Fibroblast of lung (primary cell): ENCODE results near the gene MCCD1. TPM values are rescaled to one million over a fixed set of nuclear protein-coding genes. Genes with fewer than 3 reads are reported as not detected.

Experiments
- DNase-seq, 2 donors: peaks; one replicate each; pipeline versions ENCODE4 v3.0.0 to v3.0.0-alpha.2; 2010; ENCODE audit warnings: low read depth in 2 of 2
- H2AFZ ChIP-seq: 2 replicates; pipeline ENCODE4 v1.5.1; 2012; ENCODE audit warnings: low read length, control low read depth, inconsistent platforms
- H3K27ac ChIP-seq: 2 replicates; pipeline ENCODE4 v1.5.1; 2011; ENCODE audit warnings: low read length, control low read depth; ENCODE audit not compliant: insufficient read depth
- H3K27me3 ChIP-seq: 2 replicates; pipeline ENCODE4 v1.5.1; 2011; ENCODE audit warnings: mild to moderate bottlenecking, low read length; ENCODE audit not compliant: control insufficient read depth, insufficient read depth
- H3K36me3 ChIP-seq: 2 replicates; pipeline ENCODE4 v1.5.1; 2011; ENCODE audit warnings: low read length; ENCODE audit not compliant: control insufficient read depth, insufficient read depth
- H3K4me1 ChIP-seq: 2 replicates; pipeline ENCODE4 v1.5.1; 2011; ENCODE audit warnings: low read length; ENCODE audit not compliant: control insufficient read depth, insufficient read depth; ENCODE audit errors: extremely low read depth
- H3K4me2 ChIP-seq: 2 replicates; pipeline ENCODE4 v1.5.1; 2011; ENCODE audit warnings: low read length, control low read depth; ENCODE audit not compliant: insufficient read depth; ENCODE audit errors: extremely low read depth
- H3K4me3 ChIP-seq, 4 experiments: fragments of 200-600 bp in 1 of 4; sonication (generic) in 1 of 4; replicated peaks in 1 of 4; 2 replicates each; pipeline ENCODE4 v1.5.1; 2011 to 2016; ENCODE audit warnings: low read length in 4 of 4, low read depth in 3 of 4, mild to moderate bottlenecking in 3 of 4, control low read depth in 2 of 4, inconsistent platforms in 1 of 4, mixed read lengths in 1 of 4; ENCODE audit not compliant: insufficient read depth in 1 of 4; ENCODE audit errors: control extremely low read depth in 1 of 4
- H3K79me2 ChIP-seq: 2 replicates; pipeline ENCODE4 v1.5.1; 2012; ENCODE audit warnings: mild to moderate bottlenecking, low read length, inconsistent platforms; ENCODE audit not compliant: control insufficient read depth, insufficient read depth
- H3K9ac ChIP-seq: 2 replicates; pipeline ENCODE4 v1.5.1; 2011; ENCODE audit warnings: mild to moderate bottlenecking, low read length, control low read depth; ENCODE audit not compliant: insufficient read depth
- H3K9me3 ChIP-seq: 2 replicates; pipeline ENCODE4 v1.5.1; 2012; ENCODE audit warnings: low read depth, low read length; ENCODE audit not compliant: control insufficient read depth, insufficient read depth
- H4K20me1 ChIP-seq: 2 replicates; pipeline ENCODE4 v1.5.1; 2011; ENCODE audit warnings: low read length; ENCODE audit not compliant: control insufficient read depth, insufficient read depth; ENCODE audit errors: extremely low read depth
- EZH2 ChIP-seq: IDR thresholded peaks from 2 replicates; pipeline ENCODE4 v1.5.1; 2012; ENCODE audit warnings: low read length, control low read depth, mild to moderate bottlenecking; ENCODE audit errors: missing control alignments
- polyA plus RNA-seq, 2 donors: library from polyadenylated mRNA; depleted of rRNA in 1 of 2; stranded (reverse) in 1 of 2; unstranded in 1 of 2; fragments of >200 nt; gene quantifications; 2 replicates each; pipeline ENCODE4 v1.2.1, GENCODE V29; 2011 to 2012; ENCODE audit warnings: missing spikeins in 1 of 2
- total RNA-seq: library from RNA; depleted of rRNA; stranded (reverse); fragments of >200 nt; gene quantifications from 2 replicates; pipeline ENCODE4 v1.2.1, GENCODE V29; 2014
- TF ChIP-seq, protein P1 (sequence below), 2 donors: IDR thresholded peaks in 1 of 2; conservative IDR thresholded peaks in 1 of 2; 1 replicate in 1 of 2; 2 replicates in 1 of 2; pipeline ENCODE4 v1.5.1; 2011 to 2012; ENCODE audit warnings: low read length in 2 of 2, control low read depth in 1 of 2, inconsistent platforms in 1 of 2, low read depth in 1 of 2, mild to moderate bottlenecking in 1 of 2

Gene MCCD1
- total and polyA plus RNA-seq, 2 donors (not counting 1 experiment from before 2014, with no cell fraction given) = not detected

DNA sequence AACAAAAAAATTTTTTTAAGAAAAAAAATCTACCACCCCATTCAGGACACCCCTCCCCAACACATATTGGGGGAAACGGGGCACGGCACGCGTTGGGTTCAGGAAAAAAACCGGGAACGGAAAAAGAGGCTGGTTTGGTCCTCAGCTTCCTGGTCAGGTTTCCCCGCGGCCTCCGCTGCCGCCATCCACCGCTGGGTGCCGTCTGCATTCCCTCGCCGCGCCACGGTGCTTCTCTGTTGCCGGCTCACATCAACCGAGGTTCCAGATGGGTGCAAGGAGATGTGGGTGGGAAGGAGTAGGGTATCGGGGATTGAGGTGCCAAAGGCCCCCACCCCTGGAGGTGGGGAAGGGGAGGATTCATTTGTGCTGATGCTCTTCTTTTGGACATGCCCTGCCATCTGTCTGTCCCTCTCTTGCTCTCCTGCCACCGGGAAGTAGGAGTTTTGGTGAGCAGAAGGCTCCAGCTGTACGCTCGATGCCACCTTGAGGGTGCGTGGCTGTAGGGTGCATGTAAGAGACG lies 5.8 kb downstream of the MCCD1 start:
- Histone ChIP-seq H3K79me2 (peaks cover 46% of the 10 kb centered on the region), H3K9me3 (no peaks in the 10 kb centered on the region), H2AFZ (no peak overlapping the region), H3K36me3 (peaks cover 48% of the 10 kb centered on the region), H3K27ac (no peak overlapping the region), H3K4me1 (peaks cover 6% of the 10 kb centered on the region), H3K27me3 (no peaks in the 10 kb centered on the region), H4K20me1 (peaks cover 1% of the 10 kb centered on the region), H3K4me2 (no peak overlapping the region), H3K9ac (no peak overlapping the region), H3K4me3 (no peak overlapping the region)
- DNase-seq = no peak
- TF ChIP-seq EZH2 = no peak
- TF ChIP-seq, protein P1, sequence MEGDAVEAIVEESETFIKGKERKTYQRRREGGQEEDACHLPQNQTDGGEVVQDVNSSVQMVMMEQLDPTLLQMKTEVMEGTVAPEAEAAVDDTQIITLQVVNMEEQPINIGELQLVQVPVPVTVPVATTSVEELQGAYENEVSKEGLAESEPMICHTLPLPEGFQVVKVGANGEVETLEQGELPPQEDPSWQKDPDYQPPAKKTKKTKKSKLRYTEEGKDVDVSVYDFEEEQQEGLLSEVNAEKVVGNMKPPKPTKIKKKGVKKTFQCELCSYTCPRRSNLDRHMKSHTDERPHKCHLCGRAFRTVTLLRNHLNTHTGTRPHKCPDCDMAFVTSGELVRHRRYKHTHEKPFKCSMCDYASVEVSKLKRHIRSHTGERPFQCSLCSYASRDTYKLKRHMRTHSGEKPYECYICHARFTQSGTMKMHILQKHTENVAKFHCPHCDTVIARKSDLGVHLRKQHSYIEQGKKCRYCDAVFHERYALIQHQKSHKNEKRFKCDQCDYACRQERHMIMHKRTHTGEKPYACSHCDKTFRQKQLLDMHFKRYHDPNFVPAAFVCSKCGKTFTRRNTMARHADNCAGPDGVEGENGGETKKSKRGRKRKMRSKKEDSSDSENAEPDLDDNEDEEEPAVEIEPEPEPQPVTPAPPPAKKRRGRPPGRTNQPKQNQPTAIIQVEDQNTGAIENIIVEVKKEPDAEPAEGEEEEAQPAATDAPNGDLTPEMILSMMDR (conservative IDR thresholded peaks at IDR 0.05 in 1 of 2, IDR thresholded peaks at IDR 0.05 in 1 of 2; ENCODE audit: low read depth in 1 of 2, low read length in 2 of 2) = no peak

DNA sequence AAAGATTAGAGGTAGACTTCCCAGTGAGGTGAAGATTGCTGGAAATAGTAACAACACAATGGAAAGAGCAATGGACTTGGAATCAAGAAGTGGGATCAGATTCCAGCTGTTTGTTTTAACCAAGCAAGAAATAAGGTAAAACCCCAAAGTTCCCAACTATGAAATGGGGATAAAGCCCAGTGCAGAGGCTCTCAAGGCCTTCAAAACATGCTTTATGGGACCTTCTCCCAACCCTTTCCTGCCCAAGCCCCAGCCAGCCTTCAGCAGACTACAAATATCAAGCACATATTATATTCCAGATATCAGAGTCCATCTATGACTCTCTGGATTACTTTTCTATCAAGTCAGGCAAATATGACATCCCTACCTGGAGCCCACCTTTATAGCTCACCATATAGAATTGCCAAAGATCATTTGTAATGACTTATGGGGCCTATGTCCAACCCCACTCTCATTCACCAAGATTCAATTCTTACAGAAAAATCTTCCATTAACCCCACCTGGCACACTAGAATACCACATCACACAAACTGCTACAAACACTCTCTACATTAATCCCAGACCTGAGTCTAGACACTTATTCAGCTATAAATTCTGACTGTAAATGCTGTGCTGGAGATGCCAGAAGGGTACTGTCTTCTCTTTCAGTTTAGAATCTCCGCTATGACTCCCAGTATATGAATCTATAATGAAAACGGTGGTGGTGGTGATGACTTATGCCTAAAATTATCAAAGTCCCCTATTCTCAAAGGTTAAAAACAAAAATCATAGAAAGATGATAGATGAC lies 7.0 kb downstream of the MCCD1 start:
- TF ChIP-seq, protein P1 (conservative IDR thresholded peaks at IDR 0.05 in 1 of 2, IDR thresholded peaks at IDR 0.05 in 1 of 2; ENCODE audit: low read depth in 1 of 2, low read length in 2 of 2) = no peak
- no peaks in the 10 kb centered on the region for H3K9me3 ChIP-seq
- H3K36me3 ChIP-seq = peaks cover 42% of the 10 kb centered on the region
- H3K4me2 ChIP-seq = no peak overlapping the region
- H3K79me2 ChIP-seq = peaks cover 58% of the 10 kb centered on the region
- no peaks in the 10 kb centered on the region for H3K27me3 ChIP-seq
- no peak overlapping the region for H3K4me3 ChIP-seq
- H3K4me1 ChIP-seq = peaks cover 7% of the 10 kb centered on the region
- no peak overlapping the region for H3K27ac ChIP-seq
- no peak overlapping the region for H3K9ac ChIP-seq
- no peak overlapping the region for H2AFZ ChIP-seq
- DNase-seq = no peak
- peaks cover 1% of the 10 kb centered on the region for H4K20me1 ChIP-seq

DNA sequence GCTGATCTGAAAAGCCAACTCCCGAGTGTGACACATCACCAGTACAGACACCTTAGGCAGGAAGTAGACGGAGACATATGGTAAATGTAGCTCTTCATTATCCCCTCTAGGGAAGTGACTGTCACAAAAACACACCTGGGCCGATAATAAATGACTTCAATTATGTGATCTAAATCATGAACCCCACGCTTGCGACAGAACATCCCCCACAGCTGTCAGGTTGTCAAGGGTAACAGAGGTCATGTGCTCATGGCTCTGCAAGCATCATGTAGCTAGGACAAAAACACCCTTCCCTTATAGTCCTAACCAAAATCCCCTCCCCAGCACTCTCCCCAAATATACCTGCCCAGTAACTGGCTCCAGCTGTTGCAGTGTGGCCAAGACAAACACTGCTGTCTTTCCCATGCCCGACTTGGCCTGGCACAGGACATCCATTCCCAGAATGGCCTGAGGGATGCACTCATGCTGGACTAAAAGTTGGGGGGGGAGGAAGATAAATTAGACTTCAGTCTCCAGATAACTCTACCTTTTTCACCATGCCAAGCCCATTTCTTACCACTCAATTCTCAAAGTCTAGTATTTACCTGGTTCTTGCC lies 10.1 kb downstream of the MCCD1 start:
- peak overlapping the region; percentile 1 for H3K9ac ChIP-seq
- peaks cover 67% of the 10 kb centered on the region for H3K79me2 ChIP-seq
- no peak overlapping the region for H3K27ac ChIP-seq
- H3K4me1 ChIP-seq = peaks cover 7% of the 10 kb centered on the region
- no peak for DNase-seq
- peaks cover 1% of the 10 kb centered on the region for H4K20me1 ChIP-seq
- peak overlapping the region; percentile 76 for H3K4me2 ChIP-seq
- TF ChIP-seq EZH2 = no peak
- TF ChIP-seq, protein P1 (conservative IDR thresholded peaks at IDR 0.05 in 1 of 2, IDR thresholded peaks at IDR 0.05 in 1 of 2; ENCODE audit: low read depth in 1 of 2, low read length in 2 of 2) = no peak
- H3K27me3 ChIP-seq = no peaks in the 10 kb centered on the region
- H3K36me3 ChIP-seq = peaks cover 27% of the 10 kb centered on the region
- no peaks in the 10 kb centered on the region for H3K9me3 ChIP-seq
- no peak overlapping the region for H2AFZ ChIP-seq
- H3K4me3 ChIP-seq = peak overlapping the region; percentile 74 to 96 (median 88)
